Raji (cell line): Measurements from ENCODE around the gene BAZ2B.

ENCODE experiments used
- POLR2A ChIP-seq: IDR thresholded peaks from 2 replicates; pipeline ENCODE4 v1.6.1; 2011; ENCODE audit warnings: low read depth, low read length, control low read depth; ENCODE audit not compliant: insufficient read depth

Gene BAZ2B

DNA sequence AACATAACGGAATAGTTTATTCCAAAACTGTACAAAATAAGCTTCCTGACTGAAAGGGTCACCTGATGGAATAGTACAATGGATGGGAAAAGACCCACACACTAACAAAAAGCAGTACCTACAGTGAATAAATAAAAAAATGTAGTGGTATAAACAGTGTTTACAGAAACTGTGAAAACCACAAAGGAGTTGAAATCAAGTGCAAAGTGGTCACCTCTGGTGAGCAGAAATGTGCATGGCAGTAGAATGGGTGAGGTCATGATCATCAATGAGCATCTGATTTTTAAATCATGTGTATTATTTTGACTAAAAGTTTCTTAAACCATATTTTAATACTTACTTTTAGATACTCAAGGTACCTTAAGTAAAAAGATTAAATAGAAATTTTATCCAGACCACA is 341.2 kb downstream of the BAZ2B start:
- TF ChIP-seq POLR2A, result no peak

DNA sequence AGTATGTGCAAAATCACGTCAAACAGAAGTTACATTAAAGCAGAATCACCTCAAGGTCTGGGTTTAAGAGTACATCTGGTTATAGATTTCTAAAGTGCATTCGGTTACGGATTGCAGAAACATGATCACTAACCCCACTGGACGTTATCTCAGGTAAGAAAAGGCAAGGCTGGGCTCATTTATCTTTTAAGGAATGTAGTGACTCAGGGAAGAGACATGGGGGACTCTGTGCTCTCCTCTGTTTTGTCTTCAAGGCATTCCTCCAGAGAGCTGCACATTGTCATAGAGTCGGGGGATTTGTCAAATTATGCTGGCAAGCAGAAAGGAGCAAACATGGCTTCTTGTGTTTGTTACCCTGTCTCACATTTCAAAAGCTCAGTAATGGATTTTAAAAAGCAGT is 344.2 kb downstream of the BAZ2B start:
- TF ChIP-seq POLR2A, result no peak

- TF ChIP-seq POLR2A, result no peak
These were observed 345.5 kb downstream of the BAZ2B start for GRCh38 chr2:159270744-159271379.
